SJSA1 (cell line): ENCODE data around the gene TAF6L. TPM values are rescaled to one million over a fixed set of nuclear protein-coding genes. Genes with fewer than 3 reads are reported as not detected.

Experiments used
- DNase-seq, 2 experiments: peaks; one replicate each; pipeline ENCODE4 v3.0.0-alpha.2; 2015 to 2020; ENCODE audit warnings: low spot score in 2 of 2, low read depth in 1 of 2
- H3K27ac ChIP-seq: fragments of 250-450 bp; sonication (Bioruptor Pico); 2 replicates; pipeline ENCODE4 v1.5.1; 2020; ENCODE audit warnings: mild to moderate bottlenecking, moderate library complexity
- H3K27me3 ChIP-seq: fragments of 250-450 bp; sonication (Bioruptor Pico); replicated peaks from 2 replicates; pipeline ENCODE4 v1.5.1; 2020; ENCODE audit warnings: mild to moderate bottlenecking, moderate library complexity
- H3K36me3 ChIP-seq: fragments of 250-450 bp; sonication (Bioruptor Pico); 2 replicates; pipeline ENCODE4 v1.5.1; 2020; ENCODE audit warnings: mild to moderate bottlenecking
- H3K4me1 ChIP-seq: fragments of 250-450 bp; sonication (Bioruptor Pico); replicated peaks from 2 replicates; pipeline ENCODE4 v1.6.1; 2021; ENCODE audit warnings: mild to moderate bottlenecking
- H3K4me3 ChIP-seq: fragments of 250-450 bp; sonication (Bioruptor Pico); 2 replicates; pipeline ENCODE4 v1.5.1; 2020; ENCODE audit warnings: mild to moderate bottlenecking
- H3K9me3 ChIP-seq: fragments of 250-450 bp; sonication (Bioruptor Pico); replicated peaks from 2 replicates; pipeline ENCODE4 v1.5.1; 2020; ENCODE audit warnings: mild to moderate bottlenecking
- total RNA-seq: library from RNA; depleted of rRNA; stranded (reverse); fragments of >200 nt; shearing (Covaris generic); gene quantifications from 2 replicates; pipeline ENCODE4 v1.2.3, GENCODE V29; 2014; rRNA removed

TAF6L gene
- total RNA-seq, 1 experiment from 2014 or later = 28.9 TPM

- Histone ChIP-seq H3K27ac (peak within 1 kb of the TSS; percentile 97), H3K4me1 (peaks cover 14% of the 10 kb centered on the region), H3K4me3 (peak within 1 kb of the TSS; percentile 85), H3K27me3 (no peaks in the 10 kb centered on the region), H3K36me3 (peaks cover 77% of the 10 kb centered on the region), H3K9me3 (no peaks in the 10 kb centered on the region)
- DNase-seq = no peak
Measured at GRCh38 chr11:62832336-62833234, 61.4 kb downstream of the TAF6L start, which contains the start of gene TEX54. Gene TEX54 (minus strand): TSS chr11:62832841.

GRCh38 chr11:62835336-62835735 lies 64.1 kb downstream of the TAF6L start:
- peaks cover 15% of the 10 kb centered on the region for H3K4me1 ChIP-seq
- no peak for DNase-seq
- H3K27me3 ChIP-seq = no peaks in the 10 kb centered on the region
- H3K9me3 ChIP-seq = no peaks in the 10 kb centered on the region
- H3K27ac ChIP-seq = no peak overlapping the region
- H3K36me3 ChIP-seq = peaks cover 57% of the 10 kb centered on the region
- no peak overlapping the region for H3K4me3 ChIP-seq

Other genes with a start within 250 kb of the TAF6L start
- 306 and 345 TPM in 2 replicates for gene AHNAK, start 224.6 kb upstream of the TAF6L start, total RNA-seq
- 1,705 and 1,743 TPM in 2 replicates for gene EEF1G, start 197.5 kb upstream of the TAF6L start, total RNA-seq
- 8.5 and 10.1 TPM in 2 replicates for gene TUT1, start 179.9 kb upstream of the TAF6L start, total RNA-seq
- 128 and 214 TPM in 2 replicates for gene MTA2, start 169.5 kb upstream of the TAF6L start, total RNA-seq
- gene EML3, start 158.6 kb upstream of the TAF6L start, total RNA-seq = 19.8 and 28.1 TPM in 2 replicates
- gene ROM1, start 158.1 kb upstream of the TAF6L start, total RNA-seq = 3.1 and 10.4 TPM in 2 replicates
- 82.5 and 145 TPM in 2 replicates for gene B3GAT3, start 149.4 kb upstream of the TAF6L start, total RNA-seq
- 356 and 500 TPM in 2 replicates for gene GANAB, start 124.8 kb upstream of the TAF6L start, total RNA-seq
- gene INTS5, start 118.1 kb upstream of the TAF6L start, total RNA-seq = 26.6 and 26.8 TPM in 2 replicates
- 103 and 121 TPM in 2 replicates for gene C11orf98, start 106.2 kb upstream of the TAF6L start, total RNA-seq
- gene CSKMT, start 106.1 kb upstream of the TAF6L start, total RNA-seq = 9.8 and 15.7 TPM in 2 replicates
- gene UQCC3, start 99.7 kb upstream of the TAF6L start, total RNA-seq = 14.9 and 30.6 TPM in 2 replicates
- 2.1 and 10.1 TPM in 2 replicates for gene LBHD1, start 99.1 kb upstream of the TAF6L start, total RNA-seq
- gene UBXN1, start 92.3 kb upstream of the TAF6L start, total RNA-seq = 162 and 208 TPM in 2 replicates
- gene LRRN4CL, start 81.9 kb upstream of the TAF6L start, total RNA-seq = 0.55 and 0.85 TPM in 2 replicates
- gene BSCL2, start 64.0 kb upstream of the TAF6L start, total RNA-seq = 51.4 and 138 TPM in 2 replicates
- gene GNG3, start 63.7 kb upstream of the TAF6L start, total RNA-seq = not detected in 2 replicates
- gene HNRNPUL2, start 43.9 kb upstream of the TAF6L start, total RNA-seq = 9.8 and 18.6 TPM in 2 replicates
- 47.6 and 51.3 TPM in 2 replicates for gene TTC9C, start 42.9 kb upstream of the TAF6L start, total RNA-seq
- 8.3 and 10.8 TPM in 2 replicates for gene ZBTB3, start 17.2 kb upstream of the TAF6L start, total RNA-seq
- gene POLR2G, start 9.8 kb upstream of the TAF6L start, total RNA-seq = 224 and 259 TPM in 2 replicates
- 92.8 and 131 TPM in 2 replicates for gene TMEM179B, start 16.0 kb downstream of the TAF6L start, total RNA-seq
- 39.7 and 42.4 TPM in 2 replicates for gene TMEM223, start 20.6 kb downstream of the TAF6L start, total RNA-seq
- 33.6 and 33.8 TPM in 2 replicates for gene NXF1, start 34.0 kb downstream of the TAF6L start, total RNA-seq
- 45.7 and 45.8 TPM in 2 replicates for gene STX5, start 60.7 kb downstream of the TAF6L start, total RNA-seq
- gene TEX54, start 61.4 kb downstream of the TAF6L start, total RNA-seq = not detected in 2 replicates
- gene WDR74, start 68.2 kb downstream of the TAF6L start, total RNA-seq = 97.4 and 102 TPM in 2 replicates
- gene SLC3A2, start 109.5 kb downstream of the TAF6L start, total RNA-seq = 452 and 454 TPM in 2 replicates
- not detected in 2 replicates for gene CHRM1, start 150.0 kb downstream of the TAF6L start, total RNA-seq
- gene SLC22A6, start 213.6 kb downstream of the TAF6L start, total RNA-seq = not detected in 2 replicates
- gene SLC22A8, start 244.4 kb downstream of the TAF6L start, total RNA-seq = not detected in 2 replicates